GM12878 (cell line): ENCODE data around the gene LHFPL3.

ENCODE experiments used
- BRCA1 ChIP-seq: IDR thresholded peaks from 2 replicates; pipeline ENCODE4 v1.6.1; 2011; ENCODE audit warnings: low read depth, low read length, improper control_type of control experiment
- CREB1 ChIP-seq: IDR thresholded peaks from 2 replicates; pipeline ENCODE4 v1.6.1; 2012; ENCODE audit warnings: low read depth, mild to moderate bottlenecking, inconsistent platforms
- CTCF ChIP-seq, 3 experiments: IDR thresholded peaks in 2 of 3; conservative IDR thresholded peaks in 1 of 3; 2 replicates each; pipeline ENCODE4 v1.5.1; 2011; ENCODE audit warnings: low read depth in 3 of 3, low read length in 3 of 3, mild to moderate bottlenecking in 3 of 3, control low read depth in 2 of 3, moderate library complexity in 2 of 3, inconsistent platforms in 1 of 3, mixed read lengths in 1 of 3; ENCODE audit not compliant: control insufficient read depth in 2 of 3, insufficient read depth in 1 of 3; ENCODE audit errors: extremely low read depth in 1 of 3
- EZH2 ChIP-seq: IDR thresholded peaks from 2 replicates; pipeline ENCODE4 v1.6.1; 2012; ENCODE audit warnings: low read depth, mild to moderate bottlenecking, control low read depth, inconsistent platforms, low read length, borderline replicate concordance; ENCODE audit not compliant: control insufficient read depth
- RAD51 ChIP-seq: fragments of 450-650 bp; IDR thresholded peaks from 2 replicates; pipeline ENCODE4 v1.6.1; 2016; ENCODE audit warnings: moderate library complexity, mild to moderate bottlenecking, inconsistent platforms
- SIX5 ChIP-seq: IDR thresholded peaks from 2 replicates; pipeline ENCODE4 v1.6.1; 2011; ENCODE audit warnings: mild to moderate bottlenecking, low read depth, low read length, moderate library complexity; ENCODE audit not compliant: severe bottlenecking
- TAF1 ChIP-seq: IDR thresholded peaks from 2 replicates; pipeline ENCODE4 v1.6.1; 2011; ENCODE audit warnings: mild to moderate bottlenecking, low read depth, low read length, borderline replicate concordance

GRCh38 chr7:104536956-104537355, 208.6 kb downstream of the LHFPL3 start:
- TF ChIP-seq CREB1 = no peak
- no peak for TF ChIP-seq TAF1
- no peak for TF ChIP-seq CTCF (IDR thresholded peaks at IDR 0.05 in 2 of 3, conservative IDR thresholded peaks at IDR 0.05 in 1 of 3; ENCODE audit: control insufficient read depth in 2 of 3, extremely low read depth in 1 of 3, insufficient read depth in 1 of 3, low read depth in 3 of 3, low read length in 3 of 3)
- TF ChIP-seq SIX5 = no peak
- no peak for TF ChIP-seq RAD51
- TF ChIP-seq EZH2 = no peak
- TF ChIP-seq BRCA1 = no peak
